Adrenal gland (tissue), 5 donors: ENCODE measurements around the gene AGBL4.

ENCODE experiments used
- POLR2A ChIP-seq, 2 donors: fragments of 450-650 bp; IDR thresholded peaks; one replicate each; pipeline ENCODE4 v1.6.1; 2017; ENCODE audit warnings: antibody characterized with exemption in 2 of 2, mild to moderate bottlenecking in 2 of 2, moderate library complexity in 1 of 2
- TF ChIP-seq, protein P1 (sequence below), 6 experiments: fragments of 450-650 bp in 4 of 6; fragments of 200-600 bp in 2 of 6; sonication (generic) in 1 of 6; IDR thresholded peaks; 1 replicate in 5 of 6; 2 replicates in 1 of 6; pipeline versions ENCODE4 v1.5.1 to v1.8.0; 2016 to 2021; ENCODE audit warnings: antibody characterized with exemption in 6 of 6, mild to moderate bottlenecking in 2 of 6, moderate library complexity in 1 of 6
- donor health status: DM: no; HTN: no; CAD: no.

DNA sequence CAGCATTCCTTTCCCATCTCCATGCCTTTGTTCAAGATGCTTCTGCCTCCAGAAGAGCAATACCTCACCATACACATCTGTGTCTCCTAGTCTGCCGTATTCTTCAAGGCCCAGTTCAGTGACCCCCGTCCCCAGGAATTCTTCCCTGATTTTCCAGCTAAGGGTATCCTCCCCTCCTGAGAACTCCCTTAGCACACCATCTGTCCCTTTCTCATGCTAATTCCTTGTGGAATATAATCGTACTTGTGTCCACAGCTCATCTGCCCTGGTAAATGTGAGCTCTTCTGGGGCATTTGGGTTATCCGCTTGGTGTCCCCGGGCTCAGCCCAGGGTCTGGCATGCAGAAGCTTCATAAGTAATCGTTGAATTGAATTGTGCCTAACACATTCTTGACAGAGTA is 1288.0 kb downstream of the AGBL4 start:
- TF ChIP-seq, protein P1, sequence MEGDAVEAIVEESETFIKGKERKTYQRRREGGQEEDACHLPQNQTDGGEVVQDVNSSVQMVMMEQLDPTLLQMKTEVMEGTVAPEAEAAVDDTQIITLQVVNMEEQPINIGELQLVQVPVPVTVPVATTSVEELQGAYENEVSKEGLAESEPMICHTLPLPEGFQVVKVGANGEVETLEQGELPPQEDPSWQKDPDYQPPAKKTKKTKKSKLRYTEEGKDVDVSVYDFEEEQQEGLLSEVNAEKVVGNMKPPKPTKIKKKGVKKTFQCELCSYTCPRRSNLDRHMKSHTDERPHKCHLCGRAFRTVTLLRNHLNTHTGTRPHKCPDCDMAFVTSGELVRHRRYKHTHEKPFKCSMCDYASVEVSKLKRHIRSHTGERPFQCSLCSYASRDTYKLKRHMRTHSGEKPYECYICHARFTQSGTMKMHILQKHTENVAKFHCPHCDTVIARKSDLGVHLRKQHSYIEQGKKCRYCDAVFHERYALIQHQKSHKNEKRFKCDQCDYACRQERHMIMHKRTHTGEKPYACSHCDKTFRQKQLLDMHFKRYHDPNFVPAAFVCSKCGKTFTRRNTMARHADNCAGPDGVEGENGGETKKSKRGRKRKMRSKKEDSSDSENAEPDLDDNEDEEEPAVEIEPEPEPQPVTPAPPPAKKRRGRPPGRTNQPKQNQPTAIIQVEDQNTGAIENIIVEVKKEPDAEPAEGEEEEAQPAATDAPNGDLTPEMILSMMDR (IDR thresholded peaks at IDR 0.05), result no peak
- no peak for TF ChIP-seq POLR2A (IDR thresholded peaks at IDR 0.05)
